Lung (tissue), 12 donors: ENCODE results near the gene FKBP4. TPM values are rescaled to one million over a fixed set of nuclear protein-coding genes. Genes with fewer than 3 reads are reported as not detected.

ENCODE experiments used
- ATAC-seq: fragments of 200-7000 bp; cut with Tn5 transposase; one replicate; pipeline ENCODE4 v1.9.1; 2020; ENCODE audit warnings: moderate number of reproducible peaks; ENCODE audit not compliant: insufficient read depth, low FRiP score
- DNase-seq, 3 donors: peaks; one replicate each; pipeline ENCODE4 v3.0.0-alpha.2; 2013 to 2017
- H3K27ac ChIP-seq, 2 donors: one replicate each; pipeline ENCODE4 v1.5.1; 2013; ENCODE audit warnings: mild to moderate bottlenecking in 2 of 2, moderate library complexity in 2 of 2, control low read depth in 1 of 2, inconsistent platforms in 1 of 2, low read depth in 1 of 2, low read length in 1 of 2
- H3K27me3 ChIP-seq, 3 donors: one replicate each; pipeline ENCODE4 v1.5.1; 2013; ENCODE audit warnings: low read length in 2 of 3; ENCODE audit not compliant: control insufficient read depth in 3 of 3, insufficient read depth in 3 of 3
- H3K36me3 ChIP-seq, 4 donors: one replicate each; pipeline ENCODE4 v1.5.1; 2013; ENCODE audit warnings: low read length in 4 of 4, mild to moderate bottlenecking in 1 of 4, moderate library complexity in 1 of 4; ENCODE audit not compliant: control insufficient read depth in 4 of 4, insufficient read depth in 4 of 4
- H3K4me1 ChIP-seq, 5 donors: one replicate each; pipeline ENCODE4 v1.5.1; 2013; ENCODE audit warnings: low read length in 5 of 5, mild to moderate bottlenecking in 2 of 5, moderate library complexity in 1 of 5; ENCODE audit not compliant: control insufficient read depth in 5 of 5, insufficient read depth in 5 of 5
- H3K4me3 ChIP-seq: one replicate; pipeline ENCODE4 v1.5.1; 2013; ENCODE audit warnings: mild to moderate bottlenecking, control low read depth, moderate library complexity
- H3K9ac ChIP-seq, 2 donors: one replicate each; pipeline ENCODE4 v1.5.1; 2013; ENCODE audit warnings: low read length in 2 of 2, control low read depth in 1 of 2; ENCODE audit not compliant: insufficient read depth in 1 of 2
- H3K9me3 ChIP-seq, 4 donors: one replicate each; pipeline ENCODE4 v1.5.1; 2013; ENCODE audit warnings: low read length in 3 of 4, mild to moderate bottlenecking in 1 of 4, moderate library complexity in 1 of 4; ENCODE audit not compliant: control insufficient read depth in 4 of 4, insufficient read depth in 3 of 4
- CTCF ChIP-seq: IDR thresholded peaks from 2 replicates; pipeline ENCODE4 v1.5.1; 2012; ENCODE audit warnings: mild to moderate bottlenecking; ENCODE audit errors: control extremely low read depth, extremely low read depth
- WGBS, 2 donors: extraction: QIAGEN DNeasy Blood & Tissue Kit; methylation state at CpG; one replicate each; pipeline ENCODE4 v1.1.7; 2013; 5-methylcytosine and 5-hydroxymethylcytosine counted together
- polyA plus RNA-seq, 2 donors: library from polyadenylated mRNA; stranded (reverse); fragments of 200-250 nt; gene quantifications; one replicate each; pipeline ENCODE4 v1.2.1, GENCODE V29; 2013
- total RNA-seq, 2 donors: library from RNA; depleted of rRNA in 1 of 2; stranded (reverse); fragments of >200 nt in 1 of 2; gene quantifications; one replicate each; pipeline ENCODE4 v1.2.1, GENCODE V29; 2014 to 2021
- donor health status: control.
- donor health status: control.
- donor health status: Bipolar disorder and iron deficiency.
- donor health status: healthy.
- donor health status: DM: yes; HTN: yes; CAD: no.

Gene FKBP4
- total and polyA plus RNA-seq, 4 donors: 26.7 to 69.8 (median 43.6) TPM

GRCh38 chr12:2785017-2785416 is 9.8 kb upstream of the FKBP4 start:
- ATAC-seq (no peak), DNase-seq (no peak)
- 55 to 71% methylated on average over 5 of the region's 5 CpGs for WGBS, 2 donors

GRCh38 chr12:2791089-2791488 is 3.7 kb upstream of the FKBP4 start:
- WGBS, 2 donors: 83 to 90% methylated on average over 6 of the region's 6 CpGs
- ATAC-seq (no peak), DNase-seq (no peak)
- Histone ChIP-seq H3K9me3 (no peaks in the 10 kb centered on the region), H3K4me3 (no peak overlapping the region), H3K27ac (no peak overlapping the region), H3K4me1 (peaks cover 0 to 7% (median 0%) of the 10 kb centered on the region in 5 donors), H3K9ac (no peak overlapping the region), H3K36me3 (no peaks in the 10 kb centered on the region), H3K27me3 (peaks cover 0 to 8% (median 0%) of the 10 kb centered on the region in 3 donors)
- TF ChIP-seq CTCF: no peak

More at GRCh38 chr12:2785017-2785416, 9.8 kb upstream of the FKBP4 start:
- no peak for TF ChIP-seq CTCF
- Histone ChIP-seq H3K27ac (no peak overlapping the region), H3K9ac (no peak overlapping the region), H3K4me1 (peaks cover 0 to 9% (median 5%) of the 10 kb centered on the region in 5 donors), H3K27me3 (peaks cover 0 to 22% (median 10%) of the 10 kb centered on the region in 3 donors), H3K36me3 (no peaks in the 10 kb centered on the region), H3K4me3 (no peak overlapping the region), H3K9me3 (no peaks in the 10 kb centered on the region)

- Histone ChIP-seq H3K4me1 (peaks cover 0 to 17% (median 7%) of the 10 kb centered on the region in 5 donors), H3K27ac (no peak overlapping the region), H3K4me3 (no peak overlapping the region), H3K9me3 (no peaks in the 10 kb centered on the region), H3K36me3 (peaks cover 0 to 5% (median 4%) of the 10 kb centered on the region in 4 donors), H3K27me3 (peaks cover 0 to 8% (median 0%) of the 10 kb centered on the region in 3 donors), H3K9ac (no peak overlapping the region)
- DNase-seq: no peak
- ATAC-seq: no peak
- 71 to 79% methylated on average over 25 of the region's 25 CpGs for WGBS, 2 donors
- no peak for TF ChIP-seq CTCF
Observed at GRCh38 chr12:2792671-2793500, 1.9 kb upstream of the FKBP4 start.
